H9 (cell line): ENCODE measurements around the gene PRDM8. TPM values are rescaled to one million over a fixed set of nuclear protein-coding genes. Genes with fewer than 3 reads are reported as not detected.

Experiments used
- DNase-seq: peaks from one replicate; pipeline ENCODE4 v3.0.0-alpha.2; 2017
- H2AFZ ChIP-seq: one replicate; pipeline ENCODE4 v1.6.1; 2013; ENCODE audit warnings: mild to moderate bottlenecking, low read length, control low read depth, moderate library complexity
- H2AK5ac ChIP-seq: 2 replicates; pipeline ENCODE4 v1.6.1; 2013; ENCODE audit warnings: low read length, control low read depth, mixed read lengths; ENCODE audit not compliant: insufficient read length
- H2BK120ac ChIP-seq: one replicate; pipeline ENCODE4 v1.6.1; 2013; ENCODE audit warnings: low read depth, mild to moderate bottlenecking, low read length, control low read depth, inconsistent platforms; ENCODE audit not compliant: poor library complexity, severe bottlenecking
- H2BK12ac ChIP-seq: 2 replicates; pipeline ENCODE4 v1.6.1; 2013; ENCODE audit warnings: low read length, control low read depth, mixed read lengths, low read depth; ENCODE audit not compliant: insufficient read length
- H2BK15ac ChIP-seq: 2 replicates; pipeline ENCODE4 v1.6.1; 2013; ENCODE audit warnings: low read depth, low read length, control low read depth
- H2BK20ac ChIP-seq: one replicate; pipeline ENCODE4 v1.6.1; 2013; ENCODE audit warnings: low read depth, mild to moderate bottlenecking, low read length, control low read depth, inconsistent platforms; ENCODE audit not compliant: poor library complexity, severe bottlenecking
- H2BK5ac ChIP-seq: 2 replicates; pipeline ENCODE4 v1.6.1; 2013; ENCODE audit warnings: low read length, control low read depth, mixed read lengths; ENCODE audit not compliant: insufficient read length
- H3K14ac ChIP-seq: 2 replicates; pipeline ENCODE4 v1.6.1; 2013; ENCODE audit warnings: low read length, control low read depth; ENCODE audit not compliant: insufficient read depth
- H3K18ac ChIP-seq: 2 replicates; pipeline ENCODE4 v1.6.1; 2013; ENCODE audit warnings: low read depth, mild to moderate bottlenecking, mixed read lengths, low read length, control low read depth; ENCODE audit not compliant: insufficient read length
- H3K23ac ChIP-seq: 2 replicates; pipeline ENCODE4 v1.6.1; 2013; ENCODE audit warnings: low read length, control low read depth, mixed read lengths, low read depth; ENCODE audit not compliant: insufficient read length
- H3K23me2 ChIP-seq: 2 replicates; pipeline ENCODE4 v1.6.1; 2013; ENCODE audit warnings: low read depth, mild to moderate bottlenecking, mixed read lengths, low read length, control low read depth; ENCODE audit not compliant: insufficient read length, poor library complexity, severe bottlenecking
- H3K27ac ChIP-seq: 2 replicates; pipeline ENCODE4 v1.5.1; 2013; ENCODE audit warnings: low read length, control low read depth, mixed read lengths, low read depth; ENCODE audit not compliant: insufficient read length
- H3K27me3 ChIP-seq: 2 replicates; pipeline ENCODE4 v1.6.1; 2013; ENCODE audit warnings: low read length, control low read depth, inconsistent platforms; ENCODE audit not compliant: insufficient read depth
- H3K4ac ChIP-seq: 2 replicates; pipeline ENCODE4 v1.6.1; 2013; ENCODE audit warnings: low read depth, mild to moderate bottlenecking, control low read depth, inconsistent platforms, low read length, moderate library complexity
- H3K4me1 ChIP-seq: 2 replicates; pipeline ENCODE4 v1.6.1; 2013; ENCODE audit warnings: low read length, control low read depth, inconsistent platforms; ENCODE audit not compliant: insufficient read depth
- H3K4me2 ChIP-seq: 2 replicates; pipeline ENCODE4 v1.6.1; 2013; ENCODE audit warnings: low read length, control low read depth, mixed read lengths; ENCODE audit not compliant: insufficient read length, insufficient read depth
- H3K56ac ChIP-seq: 2 replicates; pipeline ENCODE4 v1.6.1; 2013; ENCODE audit warnings: low read depth, mild to moderate bottlenecking, mixed read lengths, low read length, control low read depth; ENCODE audit not compliant: insufficient read length
- H3K79me1 ChIP-seq: 2 replicates; pipeline ENCODE4 v1.6.1; 2013; ENCODE audit warnings: low read depth, mild to moderate bottlenecking, moderate library complexity, low read length, control low read depth, inconsistent platforms; ENCODE audit not compliant: insufficient read depth, poor library complexity, severe bottlenecking
- H3K79me2 ChIP-seq: 2 replicates; pipeline ENCODE4 v1.6.1; 2013; ENCODE audit warnings: low read length, control low read depth, inconsistent platforms; ENCODE audit not compliant: insufficient read depth
- H3K9ac ChIP-seq: 2 replicates; pipeline ENCODE4 v1.6.1; 2013; ENCODE audit warnings: low read length, control low read depth, mixed read lengths; ENCODE audit not compliant: insufficient read length; ENCODE audit errors: extremely low read depth
- H3K9me3 ChIP-seq: one replicate; pipeline ENCODE4 v1.6.1; 2013; ENCODE audit warnings: low read depth, low read length, inconsistent platforms; ENCODE audit not compliant: control insufficient read depth
- H3T11ph ChIP-seq: one replicate; pipeline ENCODE4 v1.6.1; 2013; ENCODE audit warnings: mild to moderate bottlenecking, low read length, control low read depth, inconsistent platforms
- H4K20me1 ChIP-seq: one replicate; pipeline ENCODE4 v1.6.1; 2013; ENCODE audit not compliant: control insufficient read depth, insufficient read length, insufficient read depth
- H4K5ac ChIP-seq: 2 replicates; pipeline ENCODE4 v1.6.1; 2013; ENCODE audit warnings: low read depth, mild to moderate bottlenecking, mixed read lengths, low read length, control low read depth; ENCODE audit not compliant: insufficient read length
- H4K8ac ChIP-seq: replicated peaks from 2 replicates; pipeline ENCODE4 v1.6.1; 2013; ENCODE audit warnings: low read length, control low read depth, mixed read lengths, low read depth; ENCODE audit not compliant: insufficient read length
- H4K91ac ChIP-seq: 2 replicates; pipeline ENCODE4 v1.6.1; 2013; ENCODE audit warnings: low read depth, mild to moderate bottlenecking, moderate library complexity, mixed read lengths, low read length, control low read depth; ENCODE audit not compliant: insufficient read length
- H3K27ac Mint-ChIP-seq, 3 experiments: 2 replicates in 2 of 3; 3 replicates in 1 of 3; pipeline ENCODE4 v1.8.0; 2020 to 2021; ENCODE audit warnings: mixed read lengths in 3 of 3, mild to moderate bottlenecking in 1 of 3, moderate library complexity in 1 of 3
- H3K27me3 Mint-ChIP-seq: 2 replicates; pipeline ENCODE4 v1.8.0; 2021; ENCODE audit warnings: low read depth, mild to moderate bottlenecking, moderate library complexity, mixed read lengths
- H3K36me3 Mint-ChIP-seq, 3 experiments: 2 replicates in 2 of 3; 3 replicates in 1 of 3; pipeline ENCODE4 v1.8.0; 2020 to 2021; ENCODE audit warnings: low read depth in 3 of 3, mixed read lengths in 3 of 3; ENCODE audit not compliant: insufficient read depth in 1 of 3
- H3K4me1 Mint-ChIP-seq, 2 experiments: 2 replicates each; pipeline ENCODE4 v1.8.0; 2020; ENCODE audit warnings: mixed read lengths in 2 of 2
- H3K4me3 Mint-ChIP-seq, 2 experiments: 2 replicates in 1 of 2; 3 replicates in 1 of 2; pipeline ENCODE4 v1.8.0; 2020 to 2021; ENCODE audit warnings: mild to moderate bottlenecking in 2 of 2, mixed read lengths in 2 of 2, moderate library complexity in 1 of 2
- H3K9me3 Mint-ChIP-seq, 2 experiments: 2 replicates in 1 of 2; 3 replicates in 1 of 2; pipeline ENCODE4 v1.8.0; 2020; ENCODE audit warnings: mild to moderate bottlenecking in 2 of 2, mixed read lengths in 2 of 2, moderate library complexity in 1 of 2
- CTCF ChIP-seq: fragments of 200-600 bp; sonication (generic); conservative IDR thresholded peaks from 3 replicates; pipeline ENCODE4 v1.8.0; 2021; ENCODE audit warnings: antibody characterized with exemption, mild to moderate bottlenecking
- total RNA-seq: library from RNA; stranded (reverse); gene quantifications from 2 replicates; pipeline ENCODE4 v1.2.1, GENCODE V29; 2021

The PRDM8 gene
- total RNA-seq, 1 experiment from 2014 or later = not detected

DNA sequence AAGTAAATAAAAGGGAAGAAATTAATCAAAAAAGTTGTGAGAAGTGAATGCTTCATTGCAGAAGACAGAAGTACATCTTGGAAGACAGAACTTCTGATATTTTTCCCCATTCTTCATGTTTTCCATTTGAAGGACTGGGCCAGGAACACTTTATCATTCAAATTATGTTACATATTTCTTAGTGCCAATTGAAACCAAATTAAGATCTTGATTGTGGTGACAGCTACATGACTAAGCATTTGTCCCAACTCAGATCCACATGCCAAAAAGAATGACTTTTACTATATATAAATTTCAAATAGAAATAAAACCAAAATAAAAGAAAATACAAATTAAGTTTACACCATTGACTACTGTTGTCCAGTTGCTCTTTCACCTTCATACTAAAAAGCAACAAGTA, 55.1 kb downstream of the PRDM8 start:
- Histone ChIP-seq H3T11ph (no peak overlapping the region), H4K91ac (no peak overlapping the region), H4K5ac (no peak overlapping the region), H3K4me2 (no peak overlapping the region), H2AK5ac (no peak overlapping the region), H3K23ac (no peak overlapping the region), H2BK5ac (no peak overlapping the region), H3K27ac (no peak overlapping the region), H2BK120ac (no peak overlapping the region), H3K14ac (no peak overlapping the region), H2AFZ (no peak overlapping the region), H2BK20ac (no peak overlapping the region), H3K79me1 (no peaks in the 10 kb centered on the region), H3K9ac (no peak overlapping the region), H3K4me1 (no peaks in the 10 kb centered on the region), H3K27me3 (no peaks in the 10 kb centered on the region), H3K79me2 (no peaks in the 10 kb centered on the region), H4K20me1 (no peaks in the 10 kb centered on the region), H3K4ac (no peak overlapping the region), H4K8ac (no peak overlapping the region), H3K9me3 (no peaks in the 10 kb centered on the region), H2BK15ac (no peak overlapping the region), H3K23me2 (no peaks in the 10 kb centered on the region), H2BK12ac (no peak overlapping the region), H3K56ac (no peak overlapping the region), H3K18ac (no peak overlapping the region)
- Mint-ChIP-seq H3K27ac (no peak overlapping the region), H3K27me3 (peaks cover 35% of the 10 kb centered on the region), H3K4me3 (no peak overlapping the region), H3K4me1 (no peaks in the 10 kb centered on the region), H3K36me3 (no peaks in the 10 kb centered on the region), H3K9me3 (no peaks in the 10 kb centered on the region)
- TF ChIP-seq CTCF = no peak
- DNase-seq = no peak
